Measurements from ENCODE around the gene CIDEB. TPM values are rescaled to one million over a fixed set of nuclear protein-coding genes. Genes with fewer than 3 reads are reported as not detected.

Gene CIDEB
- total and polyA plus RNA-seq, 9 of the 15 experiments (the other 6 are each of a cell fraction or from before 2014, with no cell fraction given) = 0.03 to 0.35 (median 0.09) TPM; not detected in 3

DNA sequence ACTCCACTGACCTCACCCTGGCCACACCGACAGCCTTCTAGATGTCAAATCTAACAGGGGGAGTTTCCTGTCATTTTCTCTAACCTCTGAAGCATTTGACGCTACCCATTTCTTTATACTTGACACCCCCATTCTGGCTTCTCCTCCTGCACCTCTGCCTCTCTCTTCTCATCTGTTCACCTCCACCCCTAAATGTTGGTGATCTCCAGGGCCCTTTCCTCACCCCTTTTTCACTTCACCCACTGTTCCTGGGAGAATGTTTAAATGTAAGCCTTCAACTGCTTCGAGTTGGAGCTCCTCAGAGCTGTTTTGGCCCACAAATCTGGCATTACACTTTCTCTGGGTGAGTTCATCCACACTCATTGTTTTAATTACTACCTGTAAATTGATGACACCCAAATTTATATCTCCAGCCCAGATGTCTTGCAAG lies 35.9 kb downstream of the CIDEB start (continued):
- TF ChIP-seq, protein P1, sequence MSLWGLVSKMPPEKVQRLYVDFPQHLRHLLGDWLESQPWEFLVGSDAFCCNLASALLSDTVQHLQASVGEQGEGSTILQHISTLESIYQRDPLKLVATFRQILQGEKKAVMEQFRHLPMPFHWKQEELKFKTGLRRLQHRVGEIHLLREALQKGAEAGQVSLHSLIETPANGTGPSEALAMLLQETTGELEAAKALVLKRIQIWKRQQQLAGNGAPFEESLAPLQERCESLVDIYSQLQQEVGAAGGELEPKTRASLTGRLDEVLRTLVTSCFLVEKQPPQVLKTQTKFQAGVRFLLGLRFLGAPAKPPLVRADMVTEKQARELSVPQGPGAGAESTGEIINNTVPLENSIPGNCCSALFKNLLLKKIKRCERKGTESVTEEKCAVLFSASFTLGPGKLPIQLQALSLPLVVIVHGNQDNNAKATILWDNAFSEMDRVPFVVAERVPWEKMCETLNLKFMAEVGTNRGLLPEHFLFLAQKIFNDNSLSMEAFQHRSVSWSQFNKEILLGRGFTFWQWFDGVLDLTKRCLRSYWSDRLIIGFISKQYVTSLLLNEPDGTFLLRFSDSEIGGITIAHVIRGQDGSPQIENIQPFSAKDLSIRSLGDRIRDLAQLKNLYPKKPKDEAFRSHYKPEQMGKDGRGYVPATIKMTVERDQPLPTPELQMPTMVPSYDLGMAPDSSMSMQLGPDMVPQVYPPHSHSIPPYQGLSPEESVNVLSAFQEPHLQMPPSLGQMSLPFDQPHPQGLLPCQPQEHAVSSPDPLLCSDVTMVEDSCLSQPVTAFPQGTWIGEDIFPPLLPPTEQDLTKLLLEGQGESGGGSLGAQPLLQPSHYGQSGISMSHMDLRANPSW (CRISPR knock-in tag; IDR thresholded peaks at IDR 0.05) = no peak
- TF ChIP-seq ILK (tag; IDR thresholded peaks at IDR 0.05; ENCODE audit: borderline replicate concordance, low read depth) = no peak
- no peak for TF ChIP-seq JUND (IDR thresholded peaks at IDR 0.05; ENCODE audit: borderline replicate concordance, low read depth, low read length)
- no peak for TF ChIP-seq JUND (tag; IDR thresholded peaks at IDR 0.05; ENCODE audit: borderline replicate concordance, low read depth, low read length)
- no peak for TF ChIP-seq NCOA2 (IDR thresholded peaks at IDR 0.05; ENCODE audit: partially characterized antibody in 2 of 2)
- no peak for TF ChIP-seq FUS (optimal IDR thresholded peaks at IDR 0.05; ENCODE audit: low read depth, low read length)
- peak; percentile 39; the same call in 1 of the 2 replicates for TF ChIP-seq L3MBTL2 (IDR thresholded peaks at IDR 0.05)
- TF ChIP-seq ATF1 (CRISPR knock-in tag; IDR thresholded peaks at IDR 0.05) = no peak
- no peak for TF ChIP-seq ATF1 (tag; IDR thresholded peaks at IDR 0.05)
- TF ChIP-seq MEF2D (tag; conservative IDR thresholded peaks at IDR 0.05; ENCODE audit: low read depth) = no peak
- no peak for TF ChIP-seq POLR2A (conservative IDR thresholded peaks at IDR 0.05)
- no peak for TF ChIP-seq ZKSCAN8 (CRISPR knock-in tag; IDR thresholded peaks at IDR 0.05)
- no peak for TF ChIP-seq SMAD4 (CRISPR knock-in tag; conservative IDR thresholded peaks at IDR 0.05)
- 0 out of 2 replicates have a peak, but pooled peaks have one; percentile 1 for TF ChIP-seq ZFX (CRISPR knock-in tag; IDR thresholded peaks at IDR 0.05)
- TF ChIP-seq ZNF239 (CRISPR knock-in tag; IDR thresholded peaks at IDR 0.05) = no peak
- no peak for TF ChIP-seq ZNF764 (CRISPR knock-in tag; IDR thresholded peaks at IDR 0.05; ENCODE audit: low read depth)
- TF ChIP-seq SMARCE1 (IDR thresholded peaks at IDR 0.05) = peak; percentile 29
- no peak for TF ChIP-seq IRF2 (CRISPR knock-in tag; IDR thresholded peaks at IDR 0.05)
- TF ChIP-seq SIN3B (IDR thresholded peaks at IDR 0.05; ENCODE audit: low read depth) = no peak
- TF ChIP-seq, protein P2, sequence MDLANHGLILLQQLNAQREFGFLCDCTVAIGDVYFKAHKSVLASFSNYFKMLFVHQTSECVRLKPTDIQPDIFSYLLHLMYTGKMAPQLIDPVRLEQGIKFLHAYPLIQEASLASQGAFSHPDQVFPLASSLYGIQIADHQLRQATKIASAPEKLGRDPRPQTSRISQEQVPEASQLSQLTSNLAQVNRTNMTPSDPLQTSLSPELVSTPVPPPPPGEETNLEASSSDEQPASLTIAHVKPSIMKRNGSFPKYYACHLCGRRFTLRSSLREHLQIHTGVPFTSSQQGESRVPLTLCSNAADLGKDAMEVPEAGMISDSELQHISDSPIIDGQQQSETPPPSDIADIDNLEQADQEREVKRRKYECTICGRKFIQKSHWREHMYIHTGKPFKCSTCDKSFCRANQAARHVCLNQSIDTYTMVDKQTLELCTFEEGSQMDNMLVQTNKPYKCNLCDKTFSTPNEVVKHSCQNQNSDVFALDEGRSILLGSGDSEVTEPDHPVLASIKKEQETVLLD (IDR thresholded peaks at IDR 0.05) = no peak
- no peak for TF ChIP-seq ZNF76 (CRISPR knock-in tag; IDR thresholded peaks at IDR 0.05; ENCODE audit: borderline replicate concordance)
- TF ChIP-seq NEUROD1 (IDR thresholded peaks at IDR 0.05; ENCODE audit: borderline replicate concordance, low read depth, low read length, partially characterized antibody) = no peak
- no peak for TF ChIP-seq ZBTB7A (IDR thresholded peaks at IDR 0.05; ENCODE audit: borderline replicate concordance, control insufficient read depth, low read depth, low read length)

All from K562 (cell line).